Measurements from ENCODE around the gene ZFP3.
A peak's percentile ranks its signal among the peaks of the same experiment; 100 is the strongest.

The ZFP3 gene

GRCh38 chr17:5092218-5093010, 14.1 kb downstream of the ZFP3 start:
- Histone ChIP-seq H3K27ac (no peak overlapping the region), H3K36me3 (no peaks in the 10 kb centered on the region), H3K9me3 (peaks cover 76% of the 10 kb centered on the region), H3K27me3 (peaks cover 28% of the 10 kb centered on the region), H3K4me3 (ENCODE audit: low read depth in 1 of 2, low read length in 1 of 2) (no peak overlapping the region), H3K4me1 (ENCODE audit: control insufficient read depth in 1 of 2, insufficient read depth in 1 of 2, low read depth in 1 of 2, low read length in 1 of 2) (peaks cover 8 to 12% of the 10 kb centered on the region in 2 experiments)
- TF ChIP-seq CTCF (IDR thresholded peaks at IDR 0.05), result no peak

GRCh38 chr17:5096731-5097100, 18.4 kb downstream of the ZFP3 start:
- Histone ChIP-seq H3K27me3 (peaks cover 66% of the 10 kb centered on the region), H3K4me1 (ENCODE audit: control insufficient read depth in 1 of 2, insufficient read depth in 1 of 2, low read depth in 1 of 2, low read length in 1 of 2) (peaks cover 11 to 14% of the 10 kb centered on the region in 2 experiments), H3K9me3 (peaks cover 42% of the 10 kb centered on the region), H3K4me3 (ENCODE audit: low read depth in 1 of 2, low read length in 1 of 2) (peak overlapping the region; percentile 57), H3K27ac (peak overlapping the region; percentile 45), H3K36me3 (no peaks in the 10 kb centered on the region)
- TF ChIP-seq CTCF (IDR thresholded peaks at IDR 0.05), result no peak

GRCh38 chr17:5097101-5097834, 19.0 kb downstream of the ZFP3 start:
- TF ChIP-seq CTCF (IDR thresholded peaks at IDR 0.05), result no peak
- H3K27me3 ChIP-seq, result peaks cover 66% of the 10 kb centered on the region
- peak overlapping the region; percentile 57 for H3K4me3 ChIP-seq (ENCODE audit: low read depth in 1 of 2, low read length in 1 of 2)
- H3K36me3 ChIP-seq, result no peaks in the 10 kb centered on the region
- peaks cover 11 to 14% of the 10 kb centered on the region in 2 experiments for H3K4me1 ChIP-seq (ENCODE audit: control insufficient read depth in 1 of 2, insufficient read depth in 1 of 2, low read depth in 1 of 2, low read length in 1 of 2)
- peaks cover 37% of the 10 kb centered on the region for H3K9me3 ChIP-seq
- H3K27ac ChIP-seq, result peak overlapping the region; percentile 45

GRCh38 chr17:5099271-5099670, 21.0 kb downstream of the ZFP3 start:
- H3K27me3 ChIP-seq, result peaks cover 70% of the 10 kb centered on the region
- H3K9me3 ChIP-seq, result peaks cover 17% of the 10 kb centered on the region
- no peak overlapping the region for H3K4me3 ChIP-seq (ENCODE audit: low read depth in 1 of 2, low read length in 1 of 2)
- H3K4me1 ChIP-seq (ENCODE audit: control insufficient read depth in 1 of 2, insufficient read depth in 1 of 2, low read depth in 1 of 2, low read length in 1 of 2), result peaks cover 11 to 14% of the 10 kb centered on the region in 2 experiments
- H3K36me3 ChIP-seq, result no peaks in the 10 kb centered on the region
- H3K27ac ChIP-seq, result no peak overlapping the region
- no peak for TF ChIP-seq CTCF (IDR thresholded peaks at IDR 0.05)

- no peak for TF ChIP-seq CTCF (IDR thresholded peaks at IDR 0.05)
- Histone ChIP-seq H3K4me3 (ENCODE audit: low read depth in 1 of 2, low read length in 1 of 2) (no peak overlapping the region), H3K27ac (no peak overlapping the region), H3K36me3 (no peaks in the 10 kb centered on the region), H3K27me3 (peaks cover 58% of the 10 kb centered on the region), H3K9me3 (peaks cover 1% of the 10 kb centered on the region), H3K4me1 (ENCODE audit: control insufficient read depth in 1 of 2, insufficient read depth in 1 of 2, low read depth in 1 of 2, low read length in 1 of 2) (peaks cover 11 to 14% of the 10 kb centered on the region in 2 experiments)
Measured at GRCh38 chr17:5100832-5101231, 22.6 kb downstream of the ZFP3 start.
